Cardiac ventricle fibroblast (primary cell): Measurements from ENCODE around the gene PALM2AKAP2. TPM values are rescaled to one million over a fixed set of nuclear protein-coding genes. Genes with fewer than 3 reads are reported as not detected.

Experiments
- total RNA-seq: library from RNA; depleted of rRNA; stranded (reverse); fragments of >200 nt; gene quantifications from 2 replicates; pipeline ENCODE4 v1.2.3, GENCODE V29; 2015

The PALM2AKAP2 gene
- total RNA-seq = 9.4 and 10.7 TPM in 2 replicates

GRCh38 chr9:109779711-109780452, at the start of gene PALM2AKAP2:
Gene PALM2AKAP2 (plus strand): TSS chr9:109780198. CDS start chr9:109780489, 291 bp downstream.

